Peyer's patch (tissue), 4 donors: ENCODE data around the gene PRSS56.

Source experiments
- POLR2A ChIP-seq, 2 donors: fragments of 450-650 bp; IDR thresholded peaks; one replicate each; pipeline ENCODE4 v1.5.1; 2017; ENCODE audit warnings: antibody characterized with exemption in 2 of 2, mild to moderate bottlenecking in 2 of 2, moderate library complexity in 2 of 2
- TF ChIP-seq, protein P1 (sequence below), 6 experiments: fragments of 450-650 bp in 4 of 6; fragments of 200-600 bp in 2 of 6; sonication (generic) in 1 of 6; IDR thresholded peaks; one replicate each; pipeline ENCODE4 v1.5.1; 2017 to 2019; ENCODE audit warnings: antibody characterized with exemption in 6 of 6, mild to moderate bottlenecking in 3 of 6, moderate library complexity in 1 of 6

DNA sequence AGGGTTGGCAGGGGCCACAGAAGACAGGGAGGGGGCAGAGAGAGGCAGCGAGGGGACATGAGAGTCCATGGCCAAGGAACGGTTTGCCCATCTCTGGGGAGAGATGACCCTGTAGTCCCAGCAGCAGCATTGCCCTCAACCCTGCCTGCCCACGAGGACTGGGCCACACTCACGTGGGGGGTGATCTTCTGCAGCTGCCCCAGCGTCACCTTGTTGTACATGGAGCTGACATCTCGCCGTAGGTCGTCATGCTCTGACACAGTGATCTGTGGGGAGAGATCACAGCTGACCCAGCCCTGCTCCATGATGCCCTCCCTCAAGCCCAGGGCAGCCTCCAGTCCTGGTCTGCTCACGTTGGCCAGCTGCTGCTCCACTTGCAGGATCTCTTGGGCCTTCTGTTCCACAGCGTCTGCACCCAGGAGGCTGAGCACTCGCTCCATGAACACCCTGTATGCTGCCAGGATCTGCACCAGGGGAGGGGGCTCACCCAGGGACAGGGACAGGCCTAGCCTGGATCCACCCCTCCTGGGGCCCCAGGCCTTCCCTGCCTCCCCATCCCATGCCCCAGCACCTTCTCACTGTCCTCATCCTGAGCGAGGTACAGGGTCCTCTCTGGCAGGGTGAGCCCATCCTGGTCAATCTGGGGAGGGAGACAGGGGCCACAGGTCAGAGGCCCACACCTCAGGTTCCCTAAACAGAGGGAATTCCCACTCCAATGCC, 35.4 kb upstream of the PRSS56 start:
- TF ChIP-seq, protein P1, sequence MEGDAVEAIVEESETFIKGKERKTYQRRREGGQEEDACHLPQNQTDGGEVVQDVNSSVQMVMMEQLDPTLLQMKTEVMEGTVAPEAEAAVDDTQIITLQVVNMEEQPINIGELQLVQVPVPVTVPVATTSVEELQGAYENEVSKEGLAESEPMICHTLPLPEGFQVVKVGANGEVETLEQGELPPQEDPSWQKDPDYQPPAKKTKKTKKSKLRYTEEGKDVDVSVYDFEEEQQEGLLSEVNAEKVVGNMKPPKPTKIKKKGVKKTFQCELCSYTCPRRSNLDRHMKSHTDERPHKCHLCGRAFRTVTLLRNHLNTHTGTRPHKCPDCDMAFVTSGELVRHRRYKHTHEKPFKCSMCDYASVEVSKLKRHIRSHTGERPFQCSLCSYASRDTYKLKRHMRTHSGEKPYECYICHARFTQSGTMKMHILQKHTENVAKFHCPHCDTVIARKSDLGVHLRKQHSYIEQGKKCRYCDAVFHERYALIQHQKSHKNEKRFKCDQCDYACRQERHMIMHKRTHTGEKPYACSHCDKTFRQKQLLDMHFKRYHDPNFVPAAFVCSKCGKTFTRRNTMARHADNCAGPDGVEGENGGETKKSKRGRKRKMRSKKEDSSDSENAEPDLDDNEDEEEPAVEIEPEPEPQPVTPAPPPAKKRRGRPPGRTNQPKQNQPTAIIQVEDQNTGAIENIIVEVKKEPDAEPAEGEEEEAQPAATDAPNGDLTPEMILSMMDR (IDR thresholded peaks at IDR 0.05) = no peak
- TF ChIP-seq POLR2A (IDR thresholded peaks at IDR 0.05) = no peak
